ENCODE data around the gene GYG1. TPM values are rescaled to one million over a fixed set of nuclear protein-coding genes. Genes with fewer than 3 reads are reported as not detected.

The GYG1 gene
- total and polyA plus RNA-seq, 2 experiments from 2014 or later: 26.2 to 57.2 TPM

- Histone ChIP-seq H3K9ac (peak overlapping the region; percentile 71), H3K9me3 (ENCODE audit: low read depth) (no peaks in the 10 kb centered on the region), H3K9me2 (ENCODE audit: insufficient read depth) (no peaks in the 10 kb centered on the region), H3K27ac (peak overlapping the region; percentile 92), H3K4me1 (ENCODE audit: insufficient read depth) (peaks cover 15% of the 10 kb centered on the region), H3F3A (ENCODE audit: insufficient read depth) (peaks cover 9% of the 10 kb centered on the region), H4K20me1 (ENCODE audit: insufficient read depth) (no peaks in the 10 kb centered on the region), H2AFZ (peak overlapping the region; percentile 86), H3K36me3 (ENCODE audit: low read depth) (no peaks in the 10 kb centered on the region), H3K4me3 (peak overlapping the region; percentile 1; the same call in 1 of the 2 replicates), H3K27me3 (replicated peaks; ENCODE audit: insufficient read depth) (no peaks in the 10 kb centered on the region), H3K4me2 (ENCODE audit: unreplicated experiment) (peak overlapping the region; percentile 40), H3K79me2 (ENCODE audit: insufficient read depth) (no peaks in the 10 kb centered on the region)
- in situ Hi-C loops (cut with MboI): loop anchor here (10.0 kb wide), 1 partner anchor 319 kb away; no protein-coding TSS in a partner anchor
- peak; percentile 94 for DNase-seq
- TF ChIP-seq EZH2 (IDR thresholded peaks at IDR 0.05; ENCODE audit: insufficient read depth, poor library complexity, severe bottlenecking) (no peak), EZH2phosphoT487 (IDR thresholded peaks at IDR 0.05; ENCODE audit: insufficient read depth, low read depth) (no peak)
- 16 to 22% methylated on average over 12 of the region's 12 CpGs for WGBS, 2 experiments (ENCODE audit: low coverage in 1 of 2, low lambda C conversion rate in 2 of 2, missing lambda C conversion rate in 2 of 2)
Measured at GRCh38 chr3:148955544-148956346, 35.6 kb upstream of the GYG1 start.

GRCh38 chr3:148957586-148957985, 33.8 kb upstream of the GYG1 start:
- Histone ChIP-seq H3K4me3 (no peak overlapping the region), H3K79me2 (ENCODE audit: insufficient read depth) (no peaks in the 10 kb centered on the region), H3K4me1 (ENCODE audit: insufficient read depth) (peaks cover 14% of the 10 kb centered on the region), H3K9me3 (ENCODE audit: low read depth) (no peaks in the 10 kb centered on the region), H3K27ac (no peak overlapping the region), H3F3A (ENCODE audit: insufficient read depth) (peaks cover 9% of the 10 kb centered on the region), H3K9me2 (ENCODE audit: insufficient read depth) (no peaks in the 10 kb centered on the region), H2AFZ (no peak overlapping the region), H3K4me2 (ENCODE audit: unreplicated experiment) (no peak overlapping the region), H3K27me3 (replicated peaks; ENCODE audit: insufficient read depth) (no peaks in the 10 kb centered on the region), H4K20me1 (ENCODE audit: insufficient read depth) (no peaks in the 10 kb centered on the region), H3K36me3 (ENCODE audit: low read depth) (no peaks in the 10 kb centered on the region), H3K9ac (no peak overlapping the region)
- in situ Hi-C loops (cut with MboI): loop anchor here (10.0 kb wide), 1 partner anchor 317 kb away; no protein-coding TSS in a partner anchor
- no peak for TF ChIP-seq EZH2phosphoT487 (IDR thresholded peaks at IDR 0.05; ENCODE audit: insufficient read depth, low read depth)
- no peak for TF ChIP-seq EZH2 (IDR thresholded peaks at IDR 0.05; ENCODE audit: insufficient read depth, poor library complexity, severe bottlenecking)
- WGBS, 2 experiments (ENCODE audit: low coverage in 1 of 2, low lambda C conversion rate in 2 of 2, missing lambda C conversion rate in 2 of 2): 93 to 96% methylated on average over 2 of the region's 2 CpGs
- peak; percentile 12 for DNase-seq

GRCh38 chr3:148958696-148959095, 32.6 kb upstream of the GYG1 start:
- in situ Hi-C loops (cut with MboI): loop anchor here (10.0 kb wide), 1 partner anchor 316 kb away; no protein-coding TSS in a partner anchor
- H2AFZ ChIP-seq: no peak overlapping the region

GRCh38 chr3:148962513-148962912, 28.8 kb upstream of the GYG1 start:
- no peak overlapping the region for H3K4me2 ChIP-seq (ENCODE audit: unreplicated experiment)
- H3F3A ChIP-seq (ENCODE audit: insufficient read depth): no peaks in the 10 kb centered on the region
- no peaks in the 10 kb centered on the region for H3K9me2 ChIP-seq (ENCODE audit: insufficient read depth)
- no peaks in the 10 kb centered on the region for H3K9me3 ChIP-seq (ENCODE audit: low read depth)
- DNase-seq: peak; percentile 81
- H3K4me1 ChIP-seq (ENCODE audit: insufficient read depth): no peaks in the 10 kb centered on the region
- H3K4me3 ChIP-seq: no peak overlapping the region
- no peak overlapping the region for H2AFZ ChIP-seq
- H3K27ac ChIP-seq: no peak overlapping the region
- no peaks in the 10 kb centered on the region for H3K36me3 ChIP-seq (ENCODE audit: low read depth)
- WGBS, 2 experiments (ENCODE audit: low coverage in 1 of 2, low lambda C conversion rate in 2 of 2, missing lambda C conversion rate in 2 of 2): 91 to 95% methylated on average over 1 of the region's 1 CpG
- no peaks in the 10 kb centered on the region for H3K27me3 ChIP-seq (replicated peaks; ENCODE audit: insufficient read depth)
- in situ Hi-C loops (cut with MboI): no loop called here
- TF ChIP-seq EZH2phosphoT487 (IDR thresholded peaks at IDR 0.05; ENCODE audit: insufficient read depth, low read depth): no peak
- TF ChIP-seq EZH2 (IDR thresholded peaks at IDR 0.05; ENCODE audit: insufficient read depth, poor library complexity, severe bottlenecking): no peak
- no peaks in the 10 kb centered on the region for H3K79me2 ChIP-seq (ENCODE audit: insufficient read depth)
- no peak overlapping the region for H3K9ac ChIP-seq
- no peaks in the 10 kb centered on the region for H4K20me1 ChIP-seq (ENCODE audit: insufficient read depth)

More at GRCh38 chr3:148958696-148959095, 32.6 kb upstream of the GYG1 start:
- DNase-seq: no peak
- no peak overlapping the region for H3K4me2 ChIP-seq (ENCODE audit: unreplicated experiment)
- no peak overlapping the region for H3K9ac ChIP-seq
- no peaks in the 10 kb centered on the region for H3K9me3 ChIP-seq (ENCODE audit: low read depth)
- H3K4me3 ChIP-seq: no peak overlapping the region
- H4K20me1 ChIP-seq (ENCODE audit: insufficient read depth): no peaks in the 10 kb centered on the region
- H3K4me1 ChIP-seq (ENCODE audit: insufficient read depth): peaks cover 14% of the 10 kb centered on the region
- 90 to 100% methylated on average over 1 of the region's 1 CpG for WGBS, 2 experiments (ENCODE audit: low coverage in 1 of 2, low lambda C conversion rate in 2 of 2, missing lambda C conversion rate in 2 of 2)
- no peaks in the 10 kb centered on the region for H3K36me3 ChIP-seq (ENCODE audit: low read depth)
- H3K27me3 ChIP-seq (replicated peaks; ENCODE audit: insufficient read depth): no peaks in the 10 kb centered on the region
- TF ChIP-seq EZH2 (IDR thresholded peaks at IDR 0.05; ENCODE audit: insufficient read depth, poor library complexity, severe bottlenecking) (no peak), EZH2phosphoT487 (IDR thresholded peaks at IDR 0.05; ENCODE audit: insufficient read depth, low read depth) (no peak)
- H3F3A ChIP-seq (ENCODE audit: insufficient read depth): peaks cover 9% of the 10 kb centered on the region
- no peaks in the 10 kb centered on the region for H3K9me2 ChIP-seq (ENCODE audit: insufficient read depth)
- H3K27ac ChIP-seq: no peak overlapping the region
- no peaks in the 10 kb centered on the region for H3K79me2 ChIP-seq (ENCODE audit: insufficient read depth)

All from GM23248 (cell line).